Activated CD8-positive, alpha-beta memory T cell treated with anti-CD3 and anti-CD28 coated beads for 36 hours (primary cell): ENCODE results near the gene TRIM59. TPM values are rescaled to one million over a fixed set of nuclear protein-coding genes. Genes with fewer than 3 reads are reported as not detected.

Experiments used
- CTCF ChIA-PET: fragments of 350-600 bp; sonication (Branson Sonifier 250); formaldehyde crosslinking; loops from one replicate; lab custom pipeline; 2021; ENCODE audit warnings: antibody characterized with exemption; lab: Charles Lee
- POLR2A ChIA-PET: fragments of 350-600 bp; sonication (Branson Sonifier 250); formaldehyde crosslinking; loops from one replicate; lab custom pipeline; 2021; ENCODE audit warnings: antibody characterized with exemption; lab: Charles Lee
- total RNA-seq, 2 experiments: library from RNA; stranded (reverse); gene quantifications; one replicate each; pipeline ENCODE4 v1.2.3, GENCODE V29; 2021

Gene TRIM59
- total RNA-seq, 2 experiments from 2014 or later: 33.0 to 33.4 TPM

DNA sequence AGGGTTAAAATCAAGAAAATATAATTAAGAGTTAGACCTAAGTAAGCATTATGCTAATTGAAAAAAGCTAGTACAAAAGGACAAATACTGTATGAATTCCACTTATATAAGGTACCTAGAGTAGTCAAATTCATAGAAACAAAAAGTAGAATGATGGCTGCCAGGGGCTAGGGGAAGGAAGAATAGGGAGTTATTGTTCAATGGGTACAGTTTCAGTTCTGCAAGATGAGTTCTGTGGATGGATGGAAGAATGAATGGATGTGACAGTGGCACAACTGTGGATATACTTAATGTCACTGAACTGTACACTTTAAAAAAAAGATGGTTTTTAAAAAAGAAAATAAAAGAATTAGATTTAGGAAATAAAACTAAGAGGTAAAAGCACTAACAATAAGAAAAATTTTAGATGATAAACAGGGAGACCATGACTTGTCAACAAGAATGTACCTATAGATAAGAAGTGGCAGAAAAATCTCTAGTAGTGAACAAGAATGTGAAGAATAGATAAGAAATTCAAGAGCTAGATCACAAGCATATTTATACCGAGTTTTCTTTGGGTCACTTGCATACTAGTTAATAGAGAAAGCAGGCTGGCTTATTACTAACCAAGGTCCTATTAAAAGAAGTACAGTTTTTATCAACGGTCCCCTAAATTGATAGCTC lies 56.1 kb downstream of the TRIM59 start:
- POLR2A ChIA-PET: no interaction called here
- CTCF ChIA-PET: interaction anchor here (0.5 to 0.6 kb wide), 2 partner anchors 229 to 1707 kb away, joined by 3 to 4 read pairs; no protein-coding TSS in a partner anchor

- CTCF ChIA-PET: no interaction called here
- POLR2A ChIA-PET: no interaction called here
Observed at GRCh38 chr3:160392798-160393197, 56.8 kb downstream of the TRIM59 start.

DNA sequence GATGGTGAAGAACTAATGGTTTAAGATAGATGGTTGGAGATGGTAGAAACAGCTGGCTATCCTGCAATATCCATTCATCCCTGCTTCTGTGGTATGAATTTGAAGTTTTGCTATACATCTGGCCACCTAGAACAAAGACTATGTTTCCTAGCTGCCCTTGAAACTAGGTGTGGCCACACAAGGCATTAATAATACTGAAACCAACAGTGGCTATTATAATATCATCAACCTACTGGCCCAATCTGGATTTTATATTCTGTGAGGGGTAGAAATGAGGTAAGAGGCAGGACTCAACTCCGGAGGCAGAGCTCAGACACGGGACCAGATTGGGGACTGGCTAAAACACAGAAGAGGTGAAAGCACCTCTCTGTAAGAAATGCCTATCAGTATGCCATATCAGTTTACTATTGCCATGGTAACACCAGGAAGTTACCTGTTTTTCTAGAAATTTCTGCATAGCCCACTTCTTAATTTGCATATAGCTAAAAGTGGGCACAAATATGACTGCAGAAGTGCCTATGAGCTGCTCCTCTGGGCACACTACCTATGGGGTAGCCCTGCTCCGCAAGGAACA lies 58.9 kb downstream of the TRIM59 start:
- CTCF ChIA-PET: no interaction called here
- POLR2A ChIA-PET: no interaction called here

Other genes with a start within 250 kb of the TRIM59 start
- gene C3orf80, start 224.4 kb downstream of the TRIM59 start, total RNA-seq: under 1 TPM in 1 of 2 experiments, not detected in 1; 0.06 TPM
- 10 to 100 TPM in 1 of 2 experiments, 1 to 10 TPM in 1; 9.9 to 10.9 TPM for gene IFT80, start 50.6 kb downstream of the TRIM59 start, total RNA-seq
- 100 to 1,000 TPM; 130 to 141 TPM for gene SMC4, start 50.1 kb downstream of the TRIM59 start, total RNA-seq
- 10 to 100 TPM; 68.3 to 73.5 TPM for gene KPNA4, start 115.8 kb upstream of the TRIM59 start, total RNA-seq
- gene ARL14, start 227.4 kb upstream of the TRIM59 start, total RNA-seq: not detected